SK-N-SH treated with all-trans-retinoic acid at 6 μM for 48 hours (cell line): Measurements from ENCODE around the gene OR6N1.

Experiments
- ATAC-seq: fragments of 200-7000 bp; cut with Tn5 transposase; 3 replicates; pipeline ENCODE4 v1.9.1; 2020; ENCODE audit warnings: mild to moderate bottlenecking, moderate library complexity
- ARNTL ChIP-seq: fragments of 450-650 bp; formaldehyde crosslinking; IDR thresholded peaks from 2 replicates; pipeline ENCODE4 v1.5.0; 2020; ENCODE audit warnings: low read depth, mild to moderate bottlenecking, moderate library complexity, borderline replicate concordance
- BACH2 ChIP-seq: fragments of 250-450 bp; sonication (Bioruptor Pico); IDR thresholded peaks from 2 replicates; pipeline ENCODE4 v1.9.0; 2021; ENCODE audit warnings: mild to moderate bottlenecking, borderline replicate concordance
- ESRRG ChIP-seq: fragments of 250-450 bp; sonication (Bioruptor Pico); IDR thresholded peaks from 2 replicates; pipeline ENCODE4 v1.6.1; 2021; ENCODE audit warnings: mild to moderate bottlenecking
- GLIS3 ChIP-seq: fragments of 250-450 bp; sonication (Bioruptor Pico); IDR thresholded peaks from 2 replicates; pipeline ENCODE4 v1.5.0; 2020; ENCODE audit warnings: mild to moderate bottlenecking, moderate library complexity
- ISL1 ChIP-seq: fragments of 250-450 bp; sonication (Bioruptor Pico); IDR thresholded peaks from 2 replicates; pipeline ENCODE4 v2.1.2; 2022; ENCODE audit warnings: mild to moderate bottlenecking, moderate library complexity
- OSR1 ChIP-seq: fragments of 250-450 bp; sonication (Bioruptor Pico); IDR thresholded peaks from 2 replicates; pipeline ENCODE4 v1.8.0; 2022; ENCODE audit warnings: moderate library complexity, mild to moderate bottlenecking, inconsistent platforms
- POU6F1 ChIP-seq: fragments of 250-450 bp; sonication (Bioruptor Pico); IDR thresholded peaks from 2 replicates; pipeline ENCODE4 v1.8.0; 2021; ENCODE audit warnings: low read depth, mild to moderate bottlenecking, moderate library complexity, borderline replicate concordance
- PPARA ChIP-seq: fragments of 250-450 bp; sonication (Bioruptor Pico); IDR thresholded peaks from 2 replicates; pipeline ENCODE4 v1.5.0; 2020; ENCODE audit warnings: mild to moderate bottlenecking, borderline replicate concordance
- RARB ChIP-seq: fragments of 250-450 bp; sonication (Bioruptor Pico); IDR thresholded peaks from 2 replicates; pipeline ENCODE4 v1.8.0; 2021; ENCODE audit warnings: mild to moderate bottlenecking, moderate library complexity
- TCF4 ChIP-seq: fragments of 250-450 bp; sonication (Bioruptor Pico); IDR thresholded peaks from 2 replicates; pipeline ENCODE4 v1.8.0; 2021; ENCODE audit warnings: mild to moderate bottlenecking, moderate library complexity, borderline replicate concordance
- TOX ChIP-seq: fragments of 250-450 bp; sonication (Bioruptor Pico); IDR thresholded peaks from 2 replicates; pipeline ENCODE4 v1.8.0; 2021; ENCODE audit warnings: mild to moderate bottlenecking, moderate library complexity, borderline replicate concordance
- ZFP3 ChIP-seq: fragments of 250-450 bp; sonication (Bioruptor Pico); IDR thresholded peaks from 2 replicates; pipeline ENCODE4 v1.5.0; 2020; ENCODE audit warnings: mild to moderate bottlenecking, moderate library complexity
- ZFP30 ChIP-seq: fragments of 450-650 bp; formaldehyde crosslinking; IDR thresholded peaks from 2 replicates; pipeline ENCODE4 v1.5.0; 2022; ENCODE audit warnings: mild to moderate bottlenecking, moderate library complexity
- ZNF70 ChIP-seq: fragments of 450-650 bp; formaldehyde crosslinking; IDR thresholded peaks from 2 replicates; pipeline ENCODE4 v1.5.0; 2020; ENCODE audit warnings: mild to moderate bottlenecking, moderate library complexity
- TF ChIP-seq, protein P1 (sequence below): fragments of 250-450 bp; sonication (Bioruptor Pico); IDR thresholded peaks from 2 replicates; pipeline ENCODE4 v1.8.0; 2020; ENCODE audit warnings: mild to moderate bottlenecking, moderate library complexity, borderline replicate concordance
- TF ChIP-seq, protein P2 (sequence below): fragments of 250-450 bp; sonication (Bioruptor Pico); IDR thresholded peaks from 2 replicates; pipeline ENCODE4 v1.5.0; 2020; ENCODE audit warnings: mild to moderate bottlenecking, moderate library complexity
- TF ChIP-seq, protein P3 (sequence below): fragments of 250-450 bp; sonication (Bioruptor Pico); IDR thresholded peaks from 2 replicates; pipeline ENCODE4 v1.5.1; 2021; ENCODE audit warnings: mild to moderate bottlenecking, moderate library complexity
- TF ChIP-seq, protein P4 (sequence below): fragments of 250-450 bp; sonication (Bioruptor Pico); IDR thresholded peaks from 2 replicates; pipeline ENCODE4 v1.5.1; 2020; ENCODE audit warnings: low read depth, mild to moderate bottlenecking, moderate library complexity

OR6N1 gene

GRCh38 chr1:158754420-158754819, 17.6 kb downstream of the OR6N1 start, which contains the start of gene OR6K6 (continued):
- TF ChIP-seq, protein P1, sequence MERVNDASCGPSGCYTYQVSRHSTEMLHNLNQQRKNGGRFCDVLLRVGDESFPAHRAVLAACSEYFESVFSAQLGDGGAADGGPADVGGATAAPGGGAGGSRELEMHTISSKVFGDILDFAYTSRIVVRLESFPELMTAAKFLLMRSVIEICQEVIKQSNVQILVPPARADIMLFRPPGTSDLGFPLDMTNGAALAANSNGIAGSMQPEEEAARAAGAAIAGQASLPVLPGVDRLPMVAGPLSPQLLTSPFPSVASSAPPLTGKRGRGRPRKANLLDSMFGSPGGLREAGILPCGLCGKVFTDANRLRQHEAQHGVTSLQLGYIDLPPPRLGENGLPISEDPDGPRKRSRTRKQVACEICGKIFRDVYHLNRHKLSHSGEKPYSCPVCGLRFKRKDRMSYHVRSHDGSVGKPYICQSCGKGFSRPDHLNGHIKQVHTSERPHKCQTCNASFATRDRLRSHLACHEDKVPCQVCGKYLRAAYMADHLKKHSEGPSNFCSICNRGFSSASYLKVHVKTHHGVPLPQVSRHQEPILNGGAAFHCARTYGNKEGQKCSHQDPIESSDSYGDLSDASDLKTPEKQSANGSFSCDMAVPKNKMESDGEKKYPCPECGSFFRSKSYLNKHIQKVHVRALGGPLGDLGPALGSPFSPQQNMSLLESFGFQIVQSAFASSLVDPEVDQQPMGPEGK (CRISPR knock-in tag) = no peak
- TF ChIP-seq BACH2 (CRISPR knock-in tag) (no peak), ZNF70 (no peak), GLIS3 (CRISPR knock-in tag) (no peak), ARNTL (CRISPR knock-in tag) (no peak), ZFP3 (CRISPR knock-in tag) (no peak)

- TF ChIP-seq PPARA (CRISPR knock-in tag) (no peak), ISL1 (CRISPR knock-in tag) (no peak), ZFP30 (CRISPR knock-in tag) (no peak), GLIS3 (CRISPR knock-in tag) (no peak), OSR1 (CRISPR knock-in tag) (no peak), ZNF70 (no peak), ARNTL (CRISPR knock-in tag) (no peak), POU6F1 (CRISPR knock-in tag) (no peak), TOX (CRISPR knock-in tag) (no peak), TCF4 (CRISPR knock-in tag) (no peak)
- TF ChIP-seq, protein P2, sequence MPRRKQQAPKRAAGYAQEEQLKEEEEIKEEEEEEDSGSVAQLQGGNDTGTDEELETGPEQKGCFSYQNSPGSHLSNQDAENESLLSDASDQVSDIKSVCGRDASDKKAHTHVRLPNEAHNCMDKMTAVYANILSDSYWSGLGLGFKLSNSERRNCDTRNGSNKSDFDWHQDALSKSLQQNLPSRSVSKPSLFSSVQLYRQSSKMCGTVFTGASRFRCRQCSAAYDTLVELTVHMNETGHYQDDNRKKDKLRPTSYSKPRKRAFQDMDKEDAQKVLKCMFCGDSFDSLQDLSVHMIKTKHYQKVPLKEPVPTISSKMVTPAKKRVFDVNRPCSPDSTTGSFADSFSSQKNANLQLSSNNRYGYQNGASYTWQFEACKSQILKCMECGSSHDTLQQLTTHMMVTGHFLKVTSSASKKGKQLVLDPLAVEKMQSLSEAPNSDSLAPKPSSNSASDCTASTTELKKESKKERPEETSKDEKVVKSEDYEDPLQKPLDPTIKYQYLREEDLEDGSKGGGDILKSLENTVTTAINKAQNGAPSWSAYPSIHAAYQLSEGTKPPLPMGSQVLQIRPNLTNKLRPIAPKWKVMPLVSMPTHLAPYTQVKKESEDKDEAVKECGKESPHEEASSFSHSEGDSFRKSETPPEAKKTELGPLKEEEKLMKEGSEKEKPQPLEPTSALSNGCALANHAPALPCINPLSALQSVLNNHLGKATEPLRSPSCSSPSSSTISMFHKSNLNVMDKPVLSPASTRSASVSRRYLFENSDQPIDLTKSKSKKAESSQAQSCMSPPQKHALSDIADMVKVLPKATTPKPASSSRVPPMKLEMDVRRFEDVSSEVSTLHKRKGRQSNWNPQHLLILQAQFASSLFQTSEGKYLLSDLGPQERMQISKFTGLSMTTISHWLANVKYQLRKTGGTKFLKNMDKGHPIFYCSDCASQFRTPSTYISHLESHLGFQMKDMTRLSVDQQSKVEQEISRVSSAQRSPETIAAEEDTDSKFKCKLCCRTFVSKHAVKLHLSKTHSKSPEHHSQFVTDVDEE (CRISPR knock-in tag) = no peak
- TF ChIP-seq, protein P3, sequence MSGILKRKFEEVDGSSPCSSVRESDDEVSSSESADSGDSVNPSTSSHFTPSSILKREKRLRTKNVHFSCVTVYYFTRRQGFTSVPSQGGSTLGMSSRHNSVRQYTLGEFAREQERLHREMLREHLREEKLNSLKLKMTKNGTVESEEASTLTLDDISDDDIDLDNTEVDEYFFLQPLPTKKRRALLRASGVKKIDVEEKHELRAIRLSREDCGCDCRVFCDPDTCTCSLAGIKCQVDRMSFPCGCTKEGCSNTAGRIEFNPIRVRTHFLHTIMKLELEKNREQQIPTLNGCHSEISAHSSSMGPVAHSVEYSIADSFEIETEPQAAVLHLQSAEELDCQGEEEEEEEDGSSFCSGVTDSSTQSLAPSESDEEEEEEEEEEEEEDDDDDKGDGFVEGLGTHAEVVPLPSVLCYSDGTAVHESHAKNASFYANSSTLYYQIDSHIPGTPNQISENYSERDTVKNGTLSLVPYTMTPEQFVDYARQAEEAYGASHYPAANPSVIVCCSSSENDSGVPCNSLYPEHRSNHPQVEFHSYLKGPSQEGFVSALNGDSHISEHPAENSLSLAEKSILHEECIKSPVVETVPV (CRISPR knock-in tag) = no peak
- TF ChIP-seq, protein P4, sequence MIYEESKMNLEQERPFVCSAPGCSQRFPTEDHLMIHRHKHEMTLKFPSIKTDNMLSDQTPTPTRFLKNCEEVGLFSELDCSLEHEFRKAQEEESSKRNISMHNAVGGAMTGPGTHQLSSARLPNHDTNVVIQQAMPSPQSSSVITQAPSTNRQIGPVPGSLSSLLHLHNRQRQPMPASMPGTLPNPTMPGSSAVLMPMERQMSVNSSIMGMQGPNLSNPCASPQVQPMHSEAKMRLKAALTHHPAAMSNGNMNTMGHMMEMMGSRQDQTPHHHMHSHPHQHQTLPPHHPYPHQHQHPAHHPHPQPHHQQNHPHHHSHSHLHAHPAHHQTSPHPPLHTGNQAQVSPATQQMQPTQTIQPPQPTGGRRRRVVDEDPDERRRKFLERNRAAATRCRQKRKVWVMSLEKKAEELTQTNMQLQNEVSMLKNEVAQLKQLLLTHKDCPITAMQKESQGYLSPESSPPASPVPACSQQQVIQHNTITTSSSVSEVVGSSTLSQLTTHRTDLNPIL (CRISPR knock-in tag) = no peak
- TF ChIP-seq, protein P1 (CRISPR knock-in tag) = no peak
- ATAC-seq = no peak
Observed at GRCh38 chr1:158752155-158752712, 19.8 kb downstream of the OR6N1 start.

DNA sequence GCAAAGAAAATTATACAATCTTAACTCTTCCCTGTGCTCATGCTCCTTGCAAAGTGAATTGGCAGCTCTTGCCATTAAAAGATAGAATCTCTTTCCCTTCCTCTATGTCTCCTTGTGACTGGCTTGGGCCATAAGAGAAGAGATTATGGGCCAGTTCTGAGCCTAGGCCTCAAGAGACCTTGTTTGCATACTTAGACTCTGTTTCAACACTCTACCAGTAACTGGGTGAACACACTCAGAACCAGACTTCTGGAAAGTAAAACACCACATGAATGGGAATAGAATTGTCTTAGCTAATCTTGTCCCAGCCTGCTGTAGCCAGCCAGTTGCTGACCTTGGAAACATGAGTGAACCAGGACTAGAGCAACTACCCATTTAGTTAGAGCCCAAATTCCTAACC, 36.1 kb downstream of the OR6N1 start:
- TF ChIP-seq BACH2 (CRISPR knock-in tag) = no peak
- no peak for TF ChIP-seq ZFP30 (CRISPR knock-in tag)
- no peak for TF ChIP-seq TOX (CRISPR knock-in tag)
- TF ChIP-seq, protein P2 (CRISPR knock-in tag) = no peak
- TF ChIP-seq, protein P1 (CRISPR knock-in tag) = no peak
- no peak for TF ChIP-seq PPARA (CRISPR knock-in tag)
- no peak for TF ChIP-seq RARB
- TF ChIP-seq ISL1 (CRISPR knock-in tag) = no peak
- no peak for TF ChIP-seq ARNTL (CRISPR knock-in tag)
- no peak for TF ChIP-seq GLIS3 (CRISPR knock-in tag)
- TF ChIP-seq TCF4 (CRISPR knock-in tag) = no peak
- no peak for TF ChIP-seq ESRRG (CRISPR knock-in tag)
- ATAC-seq = no peak
